H1 (cell line): ENCODE data around the gene ZNF184. TPM values are rescaled to one million over a fixed set of nuclear protein-coding genes. Genes with fewer than 3 reads are reported as not detected.

ENCODE experiments used
- CBX5 ChIP-seq: fragments of 300-800, 300-1000 bp; sonication (generic); IDR thresholded peaks from 2 replicates; pipeline ENCODE4 v1.7.1; 2016; ENCODE audit warnings: antibody characterized with exemption, low read length, low read depth
- CTBP2 ChIP-seq: IDR thresholded peaks from 2 replicates; pipeline ENCODE4 v1.7.0; 2011; ENCODE audit warnings: borderline replicate concordance, mild to moderate bottlenecking, moderate library complexity, mixed read lengths, low read length; ENCODE audit not compliant: insufficient read depth, insufficient read length
- HDAC6 ChIP-seq: IDR thresholded peaks from one replicate; pipeline ENCODE4 v1.7.1; 2012; ENCODE audit warnings: low read depth, mild to moderate bottlenecking, inconsistent platforms, low read length, moderate library complexity
- JUND ChIP-seq: IDR thresholded peaks from 2 replicates; pipeline ENCODE4 v1.6.1; 2011; ENCODE audit warnings: mild to moderate bottlenecking, improper control_type of control experiment, low read length
- SAP30 ChIP-seq: fragments of 300-600 bp; sonication (generic); IDR thresholded peaks from 2 replicates; pipeline ENCODE4 v1.7.1; 2012; ENCODE audit warnings: low read length, moderate library complexity, mild to moderate bottlenecking, inconsistent platforms; ENCODE audit not compliant: insufficient read depth, insufficient replicate concordance
- TAF1 ChIP-seq: IDR thresholded peaks from 2 replicates; pipeline ENCODE4 v1.6.1; 2011; ENCODE audit warnings: mild to moderate bottlenecking, low read depth, low read length
- ZNF274 ChIP-seq: IDR thresholded peaks from 2 replicates; pipeline ENCODE4 v1.7.0; 2012; ENCODE audit warnings: low read length, borderline replicate concordance; ENCODE audit errors: extremely low read depth
- polyA plus RNA-seq, 7 experiments: library from polyadenylated mRNA; depleted of rRNA in 3 of 7; stranded (reverse) in 5 of 7; unstranded in 2 of 7; fragments of >200 nt in 5 of 7; fragments of 200-250 nt in 2 of 7; gene quantifications; 1 replicate in 5 of 7; 2 replicates in 1 of 7; 4 replicates in 1 of 7; pipeline versions ENCODE4 v1.2.1 to v1.2.3, GENCODE V29; 2011 to 2013; ENCODE audit warnings: missing spikeins in 2 of 7, mixed read lengths in 2 of 7
- total RNA-seq: library from RNA; stranded (reverse); fragmentation: NEBNext Ultra II Directional; extraction: Animal tissue kit (Norgen Biotek cat#: 25700); gene quantifications from 2 replicates; pipeline ENCODE4 v1.2.1, GENCODE V29; 2021
- TF ChIP-seq, protein P1 (sequence below): IDR thresholded peaks from 2 replicates; pipeline ENCODE4 v1.6.1; 2012; ENCODE audit warnings: inconsistent platforms

Gene ZNF184
- total and polyA plus RNA-seq, 2 of the 8 experiments (the other 6 are each of a cell fraction or from before 2014, with no cell fraction given), result 1.9 to 12.3 TPM

DNA sequence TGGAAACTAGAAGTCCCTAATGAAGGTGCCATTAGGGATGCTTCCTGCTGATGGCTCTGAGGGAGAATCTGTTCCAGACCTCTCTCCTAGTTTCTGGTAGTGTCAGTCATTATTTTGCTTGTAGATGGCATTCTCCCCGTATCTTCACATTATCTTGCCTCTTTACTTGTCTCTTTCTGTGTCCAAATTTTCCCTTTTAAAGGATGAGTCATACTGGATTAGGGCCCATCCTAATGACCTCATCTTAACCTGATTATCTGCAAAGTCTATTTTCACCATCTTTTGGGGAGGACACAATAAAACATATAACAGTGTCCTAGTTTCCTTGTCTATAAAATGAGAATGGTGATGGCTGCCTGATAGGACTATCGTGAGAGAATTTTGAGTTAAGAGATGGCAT lies 57.0 kb downstream of the ZNF184 start (continued):
- TF ChIP-seq JUND, result no peak
- TF ChIP-seq SAP30, result no peak
- no peak for TF ChIP-seq TAF1
- TF ChIP-seq CBX5, result no peak
- TF ChIP-seq HDAC6, result no peak
- no peak for TF ChIP-seq CTBP2
- TF ChIP-seq, protein P1, sequence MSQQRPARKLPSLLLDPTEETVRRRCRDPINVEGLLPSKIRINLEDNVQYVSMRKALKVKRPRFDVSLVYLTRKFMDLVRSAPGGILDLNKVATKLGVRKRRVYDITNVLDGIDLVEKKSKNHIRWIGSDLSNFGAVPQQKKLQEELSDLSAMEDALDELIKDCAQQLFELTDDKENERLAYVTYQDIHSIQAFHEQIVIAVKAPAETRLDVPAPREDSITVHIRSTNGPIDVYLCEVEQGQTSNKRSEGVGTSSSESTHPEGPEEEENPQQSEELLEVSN, result no peak
- no peak for TF ChIP-seq ZNF274
